ENCODE data around the gene EXOC3. TPM values are rescaled to one million over a fixed set of nuclear protein-coding genes. Genes with fewer than 3 reads are reported as not detected.
"Not testable (repeated sequence)": the region's sequence is repeated elsewhere in the genome, so short reads cannot be mapped to it uniquely, and the experiment has no call there.

EXOC3 gene
- total and polyA plus RNA-seq, 2 of the 4 experiments (the other 2 are of a cell fraction): 35.1 to 47.5 TPM

- dilution Hi-C loops (cut with HindIII; ENCODE audit: low sequenced_read_pairs, unreplicated experiment); H3K27me3 ChIP-seq (ENCODE audit: control insufficient read depth, insufficient read depth, low read length); ATAC-seq (ENCODE audit: low read depth); H3K9ac ChIP-seq (ENCODE audit: low read depth, low read length); BruUV-seq (replicated peaks); H3K23ac ChIP-seq (ENCODE audit: low read depth, low read length); H3K9me3 ChIP-seq (ENCODE audit: control insufficient read depth, insufficient read depth, low read length); H3K4me3 ChIP-seq (ENCODE audit: insufficient read depth, low read depth, low read length); H3K27ac ChIP-seq (ENCODE audit: insufficient read depth, low read length); H2AK9ac ChIP-seq (replicated peaks; ENCODE audit: low read depth, low read length, poor library complexity); H3K4me2 ChIP-seq (ENCODE audit: low read depth, low read length); H4K5ac ChIP-seq (ENCODE audit: low read depth, low read length); intact Hi-C loops (cut with micrococcal nuclease); POLR2A ChIA-PET (ENCODE audit: unreplicated experiment); in situ Hi-C loops (cut with MboI; ENCODE audit: low sequenced_read_pairs); H2AFZ ChIP-seq (replicated peaks; ENCODE audit: low read length, poor library complexity); H3K56ac ChIP-seq (ENCODE audit: extremely low read depth, insufficient read depth, low read length); H4K20me1 ChIP-seq (ENCODE audit: insufficient read depth, low read length); CTCF ChIA-PET; DNase-seq; H3K18ac ChIP-seq (ENCODE audit: low read depth, low read length): not testable (repeated sequence)
- Histone ChIP-seq H3K79me1 (ENCODE audit: low read depth in 1 of 2, low read length in 2 of 2) (peaks cover 47 to 71% of the 10 kb centered on the region in 2 experiments), H4K8ac (ENCODE audit: low read depth in 2 of 2, low read length in 2 of 2) (peak overlapping the region; percentile 96 to 97), H2BK15ac (ENCODE audit: low read depth, low read length) (peak overlapping the region; percentile 94; the same call in 2 of the 3 replicates), H3K14ac (replicated peaks; ENCODE audit: low read depth, low read length) (peak overlapping the region; percentile 65), H2BK20ac (ENCODE audit: low read depth, low read length) (peak overlapping the region; percentile 96), H3K4me1 (ENCODE audit: control insufficient read depth, insufficient read depth, low read length) (peaks cover 38% of the 10 kb centered on the region), H2BK5ac (ENCODE audit: low read depth, low read length, poor library complexity, severe bottlenecking) (peak overlapping the region; percentile 5), H2BK120ac (ENCODE audit: low read depth, low read length) (peak overlapping the region; percentile 99), H3K36me3 (ENCODE audit: control insufficient read depth, insufficient read depth, low read length) (peaks cover 26% of the 10 kb centered on the region), H2AK5ac (ENCODE audit: low read depth, low read length) (peak overlapping the region; percentile 99), H3K9me1 (ENCODE audit: insufficient read depth, low read length) (peaks cover 35% of the 10 kb centered on the region), H4K91ac (ENCODE audit: insufficient read depth, low read depth, low read length) (peak overlapping the region; percentile 100; the same call in 1 of the 2 replicates), H3K4ac (ENCODE audit: low read depth, low read length) (peak overlapping the region; percentile 100)
- 100% methylated on average over 1 of the region's 17 CpGs; no CpG with 5 or more reads in 1 of the 2 experiments for WGBS, 2 experiments (ENCODE audit: extremely low coverage in 2 of 2, insufficient read length in 1 of 2)
These were observed 40.8 kb upstream of the EXOC3 start for GRCh38 chr5:402219-402614.
